ENCODE data around the gene KCNH5.

GRCh38 chr14:62854951-62855350, 190.3 kb downstream of the KCNH5 start:
- no peak for TF ChIP-seq CTCF (optimal IDR thresholded peaks at IDR 0.05 in 1 of 3, IDR thresholded peaks at IDR 0.05 in 1 of 3, conservative IDR thresholded peaks at IDR 0.05 in 1 of 3; ENCODE audit: extremely low read depth in 1 of 3, insufficient read depth in 2 of 3, low read length in 3 of 3)
- TF ChIP-seq EZH2 (IDR thresholded peaks at IDR 0.05; ENCODE audit: low read length), result no peak

Measured in keratinocyte (primary cell).